ENCODE results near the gene C12orf42.

C12orf42 gene

GRCh38 chr12:103423516-103423910 is 72.3 kb downstream of the C12orf42 start:
- ATAC-seq: no peak

GRCh38 chr12:103422746-103423515 is 72.8 kb downstream of the C12orf42 start:
- ATAC-seq: no peak

GRCh38 chr12:103422328-103422727 is 73.4 kb downstream of the C12orf42 start:
- no peak for ATAC-seq

- no peak for ATAC-seq
These were observed 74.4 kb downstream of the C12orf42 start for GRCh38 chr12:103421402-103421801.

- no peak for ATAC-seq
These were observed 80.1 kb downstream of the C12orf42 start for GRCh38 chr12:103415681-103416080.

- ATAC-seq: no peak
These were observed 94.3 kb downstream of the C12orf42 start for GRCh38 chr12:103401421-103401820.

- ATAC-seq: no peak
These were observed 95.8 kb downstream of the C12orf42 start for GRCh38 chr12:103399986-103400385.

GRCh38 chr12:103397536-103397935 is 98.2 kb downstream of the C12orf42 start:
- ATAC-seq: no peak

- ATAC-seq: no peak
These were observed 103.0 kb downstream of the C12orf42 start for GRCh38 chr12:103392722-103393121.

- ATAC-seq: no peak
These were observed 104.7 kb downstream of the C12orf42 start for GRCh38 chr12:103391103-103391502.

- no peak for ATAC-seq
These were observed 108.4 kb downstream of the C12orf42 start for GRCh38 chr12:103387385-103387784.

GRCh38 chr12:103386451-103386850 is 109.3 kb downstream of the C12orf42 start:
- ATAC-seq: no peak

GRCh38 chr12:103382736-103383346 is 112.9 kb downstream of the C12orf42 start:
- ATAC-seq: no peak

GRCh38 chr12:103382119-103382518 is 113.6 kb downstream of the C12orf42 start:
- no peak for ATAC-seq

- ATAC-seq: no peak
These were observed 116.1 kb downstream of the C12orf42 start for GRCh38 chr12:103379670-103380069.

- ATAC-seq: no peak
These were observed 122.7 kb downstream of the C12orf42 start for GRCh38 chr12:103373088-103373523.

- no peak for ATAC-seq
These were observed 125.8 kb downstream of the C12orf42 start for GRCh38 chr12:103369929-103370328.

GRCh38 chr12:103368167-103368566 is 127.6 kb downstream of the C12orf42 start:
- no peak for ATAC-seq

GRCh38 chr12:103354403-103354802 is 141.4 kb downstream of the C12orf42 start:
- no peak for ATAC-seq

GRCh38 chr12:103353913-103354312 is 141.9 kb downstream of the C12orf42 start:
- ATAC-seq: no peak

- ATAC-seq: no peak
These were observed 145.7 kb downstream of the C12orf42 start for GRCh38 chr12:103350116-103350515.

- peak in 1 of 2 donors; percentile 28 for ATAC-seq
These were observed 146.8 kb downstream of the C12orf42 start for GRCh38 chr12:103348935-103349334.

- no peak for ATAC-seq
These were observed 158.8 kb downstream of the C12orf42 start for GRCh38 chr12:103336940-103337339.

- ATAC-seq: no peak
These were observed 161.3 kb downstream of the C12orf42 start for GRCh38 chr12:103334466-103334865.

All from activated CD4-positive, CD25-positive, alpha-beta regulatory T cell treated with anti-CD3 and anti-CD28 coated beads, Interleukin-2, amount 50 U/mL, for 24 hours (primary cell).